Panc1 (cell line): Measurements from ENCODE around the gene CARMIL3. TPM values are rescaled to one million over a fixed set of nuclear protein-coding genes. Genes with fewer than 3 reads are reported as not detected.

Experiments
- ATAC-seq: fragments of 200-7000 bp; cut with Tn5 transposase; 2 replicates; pipeline ENCODE4 v1.9.1; 2020; ENCODE audit warnings: mild to moderate bottlenecking, moderate library complexity
- BruUV-seq: library from RNA; stranded (reverse); fragments of 400-500 nt; replicated peaks from 2 replicates; lab custom pipeline; 2021; lab: Mats Ljungman, UMichigan
- CTCF ChIA-PET: fragments of 300-600 bp; sonication (Branson Sonifier 250); formaldehyde crosslinking; loops from one replicate; lab custom pipeline; 2022; ENCODE audit warnings: antibody characterized with exemption; lab: Charles Lee
- POLR2A ChIA-PET: fragments of 300-600 bp; sonication (Branson Sonifier 250); formaldehyde crosslinking; loops from one replicate; lab custom pipeline; 2022; ENCODE audit warnings: antibody characterized with exemption; lab: Charles Lee
- DNase-seq: peaks from one replicate; pipeline ENCODE4 v3.0.0-alpha.2; 2010; ENCODE audit warnings: low read depth, low spot score
- H3K27ac ChIP-seq: 2 replicates; pipeline ENCODE4 v1.5.1; 2011; ENCODE audit warnings: mild to moderate bottlenecking, low read length, inconsistent platforms
- H3K27me3 ChIP-seq: fragments of 200-500 bp; sonication (Bioruptor generic); 2 replicates; pipeline ENCODE4 v1.6.0; 2014; ENCODE audit warnings: low read length, inconsistent platforms; ENCODE audit not compliant: control insufficient read depth, insufficient read depth
- H3K36me3 ChIP-seq: fragments of 200-500 bp; sonication (Bioruptor generic); 2 replicates; pipeline ENCODE4 v1.5.1; 2014; ENCODE audit warnings: inconsistent platforms, mild to moderate bottlenecking, low read length, moderate library complexity; ENCODE audit not compliant: control insufficient read depth, insufficient read depth
- H3K4me1 ChIP-seq: 2 replicates; pipeline ENCODE4 v1.5.1; 2011; ENCODE audit warnings: inconsistent platforms, mild to moderate bottlenecking, low read length, moderate library complexity; ENCODE audit not compliant: control insufficient read depth, insufficient read depth
- H3K4me3 ChIP-seq, 2 experiments: 2 replicates each; pipeline ENCODE4 v1.5.1; 2011 to 2012; ENCODE audit warnings: low read depth in 2 of 2, low read length in 2 of 2, mild to moderate bottlenecking in 2 of 2, inconsistent platforms in 1 of 2, moderate library complexity in 1 of 2
- H3K9me3 ChIP-seq: fragments of 200-500 bp; sonication (Bioruptor generic); 2 replicates; pipeline ENCODE4 v1.5.1; 2014; ENCODE audit warnings: low read depth, mild to moderate bottlenecking, inconsistent platforms, low read length, moderate library complexity; ENCODE audit not compliant: control insufficient read depth, insufficient read depth
- POLR2AphosphoS5 ChIP-seq: IDR thresholded peaks from 2 replicates; pipeline ENCODE4 v1.6.1; 2012; ENCODE audit warnings: mild to moderate bottlenecking, low read depth, low read length, moderate library complexity
- REST ChIP-seq, 2 experiments: IDR thresholded peaks; 2 replicates each; pipeline ENCODE4 v1.6.1; 2011 to 2012; ENCODE audit warnings: low read depth in 2 of 2, control low read depth in 1 of 2, low read length in 1 of 2, mild to moderate bottlenecking in 1 of 2, moderate library complexity in 1 of 2; ENCODE audit not compliant: insufficient read depth in 1 of 2
- SIN3A ChIP-seq: IDR thresholded peaks from 2 replicates; pipeline ENCODE4 v1.6.1; 2012; ENCODE audit warnings: low read depth, mild to moderate bottlenecking, low read length, moderate library complexity, borderline replicate concordance; ENCODE audit not compliant: insufficient read depth
- TCF7L2 ChIP-seq: IDR thresholded peaks from 2 replicates; pipeline ENCODE4 v1.6.1; 2011; ENCODE audit warnings: mild to moderate bottlenecking, low read depth, low read length, inconsistent platforms
- in situ Hi-C: cut with HindIII; loops from 2 replicates; pipeline ENCODE4 v1.10.0; 2016; ENCODE audit warnings: low sequenced_read_pairs, low pct_unique_long_range_greater_than_20kb
- intact Hi-C: fragments of 100-400 bp; cut with micrococcal nuclease; formaldehyde crosslinking; loops from one replicate; pipeline ENCODE4 v1.10.0; 2022; ENCODE audit not compliant: unreplicated experiment
- total RNA-seq: library from RNA; stranded (reverse); gene quantifications from one replicate; pipeline ENCODE4 v1.2.1, GENCODE V29; 2021; ENCODE audit not compliant: unreplicated experiment
- TF ChIP-seq, protein P1 (sequence below): fragments of 450-650 bp; IDR thresholded peaks from 2 replicates; pipeline ENCODE4 v1.5.1; 2017; ENCODE audit warnings: mild to moderate bottlenecking

Gene CARMIL3
- total RNA-seq, 1 experiment from 2014 or later, result 0.15 TPM

GRCh38 chr14:24098927-24099813 is 47.4 kb downstream of the CARMIL3 start:
- BruUV-seq, result no TSS peak
- in situ Hi-C loops (no loop called here), intact Hi-C loops (no loop called here)
- Histone ChIP-seq H3K27me3 (no peaks in the 10 kb centered on the region), H3K4me1 (peaks cover 5% of the 10 kb centered on the region; the same call in 1 of the 2 replicates), H3K27ac (no peak overlapping the region), H3K36me3 (no peaks in the 10 kb centered on the region; the same call in 1 of the 2 replicates), H3K9me3 (no peaks in the 10 kb centered on the region), H3K4me3 (no peak overlapping the region)
- TF ChIP-seq, protein P1, sequence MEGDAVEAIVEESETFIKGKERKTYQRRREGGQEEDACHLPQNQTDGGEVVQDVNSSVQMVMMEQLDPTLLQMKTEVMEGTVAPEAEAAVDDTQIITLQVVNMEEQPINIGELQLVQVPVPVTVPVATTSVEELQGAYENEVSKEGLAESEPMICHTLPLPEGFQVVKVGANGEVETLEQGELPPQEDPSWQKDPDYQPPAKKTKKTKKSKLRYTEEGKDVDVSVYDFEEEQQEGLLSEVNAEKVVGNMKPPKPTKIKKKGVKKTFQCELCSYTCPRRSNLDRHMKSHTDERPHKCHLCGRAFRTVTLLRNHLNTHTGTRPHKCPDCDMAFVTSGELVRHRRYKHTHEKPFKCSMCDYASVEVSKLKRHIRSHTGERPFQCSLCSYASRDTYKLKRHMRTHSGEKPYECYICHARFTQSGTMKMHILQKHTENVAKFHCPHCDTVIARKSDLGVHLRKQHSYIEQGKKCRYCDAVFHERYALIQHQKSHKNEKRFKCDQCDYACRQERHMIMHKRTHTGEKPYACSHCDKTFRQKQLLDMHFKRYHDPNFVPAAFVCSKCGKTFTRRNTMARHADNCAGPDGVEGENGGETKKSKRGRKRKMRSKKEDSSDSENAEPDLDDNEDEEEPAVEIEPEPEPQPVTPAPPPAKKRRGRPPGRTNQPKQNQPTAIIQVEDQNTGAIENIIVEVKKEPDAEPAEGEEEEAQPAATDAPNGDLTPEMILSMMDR, result no peak
- no peak for TF ChIP-seq TCF7L2
- TF ChIP-seq POLR2AphosphoS5, result no peak
- TF ChIP-seq SIN3A, result no peak
- TF ChIP-seq REST (IDR thresholded peaks at IDR 0.05; ENCODE audit: insufficient read depth in 1 of 2, low read depth in 2 of 2, low read length in 1 of 2), result no peak
- POLR2A ChIA-PET, result no interaction called here
- ATAC-seq, result no peak
- no peak for DNase-seq
- CTCF ChIA-PET, result no interaction called here

DNA sequence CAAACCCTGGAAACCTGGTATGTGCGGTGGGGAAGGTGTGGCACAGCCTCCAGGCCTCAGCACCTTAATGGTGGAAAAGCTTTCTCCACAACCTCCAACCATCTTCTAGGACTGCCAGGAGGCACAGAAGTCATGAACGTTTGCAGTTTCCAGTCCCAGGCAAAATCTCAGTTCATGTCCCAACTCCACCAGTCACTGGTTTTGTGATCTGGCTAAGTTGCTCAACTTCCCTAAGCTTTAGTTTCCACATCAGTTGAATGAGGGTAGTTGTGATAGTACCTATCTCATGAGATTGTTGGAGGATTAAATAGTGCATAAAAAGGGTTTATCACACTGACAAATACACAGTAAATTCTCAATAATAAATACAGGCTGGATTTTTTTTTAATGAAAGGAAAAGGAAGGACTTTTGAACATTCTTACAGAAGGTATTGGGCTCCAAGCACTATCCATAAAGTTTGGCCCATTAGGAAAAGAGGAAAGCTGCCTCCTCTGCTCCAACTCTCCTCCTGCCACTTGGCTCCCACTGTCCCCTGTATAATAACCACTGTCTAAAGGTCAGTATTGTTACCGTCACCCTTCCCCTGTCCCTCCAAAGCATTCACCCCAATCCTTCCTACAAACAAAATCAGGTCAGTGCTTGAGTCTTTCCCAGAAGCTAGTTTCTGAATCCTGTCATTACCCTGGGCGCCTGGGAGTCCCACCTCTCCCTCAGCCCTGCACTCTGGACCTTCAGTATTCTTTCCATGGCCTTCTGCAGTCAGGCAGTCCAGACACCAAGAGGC is 48.6 kb downstream of the CARMIL3 start:
- H3K9me3 ChIP-seq, result no peaks in the 10 kb centered on the region
- H3K27me3 ChIP-seq, result no peaks in the 10 kb centered on the region
- ATAC-seq, result no peak
- H3K4me1 ChIP-seq, result no peaks in the 10 kb centered on the region; the same call in 1 of the 2 replicates
- intact Hi-C loops (no loop called here), in situ Hi-C loops (no loop called here)
- POLR2A ChIA-PET, result no interaction called here
- no peak overlapping the region for H3K27ac ChIP-seq
- no peak for DNase-seq
- H3K36me3 ChIP-seq, result no peaks in the 10 kb centered on the region
- no peak overlapping the region for H3K4me3 ChIP-seq
- BruUV-seq, result TSS peak; percentile 16
- TF ChIP-seq REST (IDR thresholded peaks at IDR 0.05; ENCODE audit: insufficient read depth in 1 of 2, low read depth in 2 of 2, low read length in 1 of 2), result no peak
- TF ChIP-seq TCF7L2, result no peak
- TF ChIP-seq POLR2AphosphoS5, result no peak
- TF ChIP-seq SIN3A, result no peak
- TF ChIP-seq, protein P1, result no peak
- CTCF ChIA-PET, result no interaction called here
